HCT116 (cell line): Measurements from ENCODE around the gene SWAP70. TPM values are rescaled to one million over a fixed set of nuclear protein-coding genes. Genes with fewer than 3 reads are reported as not detected.

Source experiments
- ATAC-seq: fragments of 200-7000 bp; cut with Tn5 transposase; 2 replicates; pipeline ENCODE4 v1.9.1; 2020; ENCODE audit warnings: mild to moderate bottlenecking, moderate library complexity
- BruUV-seq: library from RNA; stranded (reverse); fragments of 400-500 nt; replicated peaks from 2 replicates; lab custom pipeline; 2021; lab: Mats Ljungman, UMichigan
- CTCF ChIA-PET: fragments of 300-600 bp; sonication (Branson Sonifier 250); formaldehyde crosslinking; loops from one replicate; lab custom pipeline; 2021; ENCODE audit warnings: antibody characterized with exemption; lab: Charles Lee
- POLR2A ChIA-PET: fragments of 300-600, 350-600 bp; sonication (Branson Sonifier 250); formaldehyde crosslinking; loops from one replicate; lab custom pipeline; 2021; ENCODE audit warnings: antibody characterized with exemption; lab: Charles Lee
- RAD21 ChIA-PET, 2 experiments: fragments of 300-600 bp; sonication (Branson Sonifier 250); formaldehyde crosslinking; loops; one replicate each; lab custom pipeline; 2023; ENCODE audit warnings: low total read pairs in 2 of 2; ENCODE audit not compliant: uncharacterized antibody in 2 of 2, unreplicated experiment in 2 of 2, low non-redundant PET in 1 of 2; lab: Charles Lee
- DNase-seq: peaks from one replicate; pipeline ENCODE4 v3.0.0-alpha.2; 2010; ENCODE audit warnings: low read depth, low spot score
- H2AFZ ChIP-seq: fragments of 200-600 bp; shearing (Covaris generic), sonication (generic); 2 replicates; pipeline ENCODE4 v1.6.1; 2017; ENCODE audit warnings: low read depth, mixed run types, mixed read lengths, antibody characterized with exemption, low read length; ENCODE audit not compliant: poor library complexity, severe bottlenecking
- H3K27ac ChIP-seq: 2 replicates; pipeline ENCODE4 v1.5.1; 2012; ENCODE audit warnings: low read depth, low read length
- H3K27me3 ChIP-seq: fragments of 200-600 bp; sonication (generic); 2 replicates; pipeline ENCODE4 v1.6.1; 2016; ENCODE audit warnings: mixed run types, low read length, mixed read lengths; ENCODE audit not compliant: insufficient read depth
- H3K36me3 ChIP-seq, 2 experiments: fragments of 200-500 bp in 1 of 2; fragments of 200-600 bp in 1 of 2; sonication (Bioruptor generic) in 1 of 2; sonication (generic) in 1 of 2; 2 replicates each; pipeline versions ENCODE4 v1.5.1 to v1.6.1; 2014 to 2016; ENCODE audit warnings: low read length in 2 of 2, inconsistent platforms in 1 of 2, mixed read lengths in 1 of 2, mixed run types in 1 of 2; ENCODE audit not compliant: insufficient read depth in 2 of 2, control insufficient read depth in 1 of 2
- H3K4me1 ChIP-seq, 2 experiments: fragments of 200-600 bp in 1 of 2; sonication (generic) in 1 of 2; 2 replicates each; pipeline versions ENCODE4 v1.5.1 to v1.6.1; 2012 to 2017; ENCODE audit warnings: low read length in 2 of 2, inconsistent platforms in 1 of 2, mild to moderate bottlenecking in 1 of 2, mixed read lengths in 1 of 2, mixed run types in 1 of 2, moderate library complexity in 1 of 2; ENCODE audit not compliant: insufficient read depth in 2 of 2, control insufficient read depth in 1 of 2
- H3K4me2 ChIP-seq: fragments of 200-600 bp; sonication (generic); 2 replicates; pipeline ENCODE4 v1.6.1; 2017; ENCODE audit warnings: mixed run types, low read length, mixed read lengths
- H3K4me3 ChIP-seq, 2 experiments: fragments of 200-600 bp in 1 of 2; sonication (generic) in 1 of 2; replicated peaks in 1 of 2; 2 replicates each; pipeline ENCODE4 v1.5.1; 2011 to 2016; ENCODE audit warnings: low read length in 2 of 2, control low read depth in 1 of 2, low read depth in 1 of 2, mild to moderate bottlenecking in 1 of 2, mixed read lengths in 1 of 2, mixed run types in 1 of 2
- H3K79me2 ChIP-seq: fragments of 200-600 bp; sonication (generic); 2 replicates; pipeline ENCODE4 v1.6.1; 2017; ENCODE audit warnings: mild to moderate bottlenecking, mixed run types, low read length, moderate library complexity, mixed read lengths; ENCODE audit not compliant: insufficient read depth
- H3K9ac ChIP-seq: fragments of 200-600 bp; sonication (generic); 2 replicates; pipeline ENCODE4 v1.6.1; 2016; ENCODE audit warnings: low read length, mixed read lengths
- H3K9me2 ChIP-seq: fragments of 200-600 bp; sonication (generic), shearing (Covaris generic); 2 replicates; pipeline ENCODE4 v1.6.1; 2017; ENCODE audit warnings: mixed run types, mild to moderate bottlenecking, moderate library complexity; ENCODE audit not compliant: insufficient read depth
- H3K9me3 ChIP-seq, 2 experiments: fragments of 200-500 bp in 1 of 2; fragments of 200-600 bp in 1 of 2; sonication (Bioruptor generic) in 1 of 2; sonication (generic) in 1 of 2; 2 replicates each; pipeline ENCODE4 v1.6.1; 2014 to 2017; ENCODE audit warnings: low read length in 2 of 2, mixed read lengths in 2 of 2, inconsistent platforms in 1 of 2, low read depth in 1 of 2, mild to moderate bottlenecking in 1 of 2, mixed run types in 1 of 2, moderate library complexity in 1 of 2; ENCODE audit not compliant: control insufficient read depth in 1 of 2, insufficient read depth in 1 of 2
- H4K20me1 ChIP-seq: fragments of 200-600 bp; sonication (generic), shearing (Covaris generic); 2 replicates; pipeline ENCODE4 v1.6.1; 2017; ENCODE audit warnings: mixed run types, mild to moderate bottlenecking, moderate library complexity; ENCODE audit not compliant: insufficient read depth
- ATF3 ChIP-seq: IDR thresholded peaks from 2 replicates; pipeline ENCODE4 v1.6.1; 2012
- CEBPB ChIP-seq: IDR thresholded peaks from 2 replicates; pipeline ENCODE4 v1.6.1; 2012; ENCODE audit warnings: low read depth
- CTCF ChIP-seq, 3 experiments: fragments of 200-600 bp in 1 of 3; sonication (generic) in 1 of 3; IDR thresholded peaks in 2 of 3; conservative IDR thresholded peaks in 1 of 3; 2 replicates each; pipeline ENCODE4 v1.5.1; 2012 to 2017; ENCODE audit warnings: low read depth in 2 of 3, low read length in 2 of 3, antibody characterized with exemption in 1 of 3, borderline replicate concordance in 1 of 3, control low read depth in 1 of 3, mild to moderate bottlenecking in 1 of 3, mixed read lengths in 1 of 3, mixed run types in 1 of 3, moderate library complexity in 1 of 3; ENCODE audit not compliant: insufficient read depth in 1 of 3
- ELF1 ChIP-seq: IDR thresholded peaks from 2 replicates; pipeline ENCODE4 v1.6.1; 2012; ENCODE audit warnings: low read depth, borderline replicate concordance
- EZH2phosphoT487 ChIP-seq: fragments of 200-600 bp; IDR thresholded peaks from 2 replicates; pipeline ENCODE4 v1.6.1; 2018; ENCODE audit warnings: antibody characterized with exemption, borderline replicate concordance
- FOSL1 ChIP-seq: IDR thresholded peaks from 2 replicates; pipeline ENCODE4 v1.6.1; 2012; ENCODE audit warnings: low read depth
- JUND ChIP-seq: IDR thresholded peaks from 2 replicates; pipeline ENCODE4 v1.6.1; 2012
- SIN3A ChIP-seq: IDR thresholded peaks from 2 replicates; pipeline ENCODE4 v1.6.1; 2012; ENCODE audit warnings: low read depth
- SP1 ChIP-seq: IDR thresholded peaks from 2 replicates; pipeline ENCODE4 v1.6.1; 2012; ENCODE audit warnings: low read depth
- YY1 ChIP-seq: IDR thresholded peaks from 2 replicates; pipeline ENCODE4 v1.6.1; 2011; ENCODE audit warnings: low read length, low read depth, moderate library complexity, mild to moderate bottlenecking; ENCODE audit not compliant: insufficient replicate concordance; ENCODE audit errors: extremely low read depth
- intact Hi-C: fragments of 100-400 bp; cut with micrococcal nuclease; formaldehyde crosslinking; loops from 2 replicates; pipeline ENCODE4 v1.10.0; 2022
- total RNA-seq: library from RNA; stranded (reverse); gene quantifications from one replicate; pipeline ENCODE4 v1.2.1, GENCODE V29; 2021; ENCODE audit not compliant: unreplicated experiment

Gene SWAP70
- total RNA-seq, 1 experiment from 2014 or later, result 20.6 TPM

- H3K4me2 ChIP-seq, result no peak overlapping the region
- TF ChIP-seq ELF1 (no peak), YY1 (no peak), ATF3 (no peak), JUND (no peak), SP1 (no peak), CTCF (IDR thresholded peaks at IDR 0.05 in 2 of 3, conservative IDR thresholded peaks at IDR 0.05 in 1 of 3; ENCODE audit: borderline replicate concordance in 1 of 3, insufficient read depth in 1 of 3, low read depth in 2 of 3, low read length in 2 of 3) (no peak), EZH2phosphoT487 (no peak), CEBPB (no peak), FOSL1 (no peak), SIN3A (no peak)
- TF ChIP-seq, all 23 proteins: peak for 0
- no peaks in the 10 kb centered on the region for H3K4me1 ChIP-seq
- H3K4me3 ChIP-seq, result no peak overlapping the region
- H4K20me1 ChIP-seq, result no peaks in the 10 kb centered on the region
- peaks cover 0 to 3% of the 10 kb centered on the region in 2 experiments; a peak in 1 of 4 replicates for H3K9me3 ChIP-seq
- no peak overlapping the region for H3K9ac ChIP-seq
- no TSS peak for BruUV-seq
- H3K36me3 ChIP-seq, result no peaks in the 10 kb centered on the region
- H3K27me3 ChIP-seq, result no peaks in the 10 kb centered on the region
- ChIA-PET CTCF (no interaction called here), RAD21 (no interaction called here), POLR2A (no interaction called here)
- intact Hi-C loops, result no loop called here
- no peak for DNase-seq
- H2AFZ ChIP-seq, result no peak overlapping the region
- no peaks in the 10 kb centered on the region for H3K79me2 ChIP-seq
- no peaks in the 10 kb centered on the region for H3K9me2 ChIP-seq
- ATAC-seq, result no peak
- H3K27ac ChIP-seq, result no peak overlapping the region
Observed at GRCh38 chr11:9657531-9657930, 6.3 kb upstream of the SWAP70 start.
